Gastrocnemius medialis (tissue), 4 donors: ENCODE data around the gene PAGR1.

Experiments used
- CTCF ChIP-seq, 5 experiments: fragments of 450-650 bp in 3 of 5; fragments of 200-600 bp in 2 of 5; sonication (generic) in 2 of 5; IDR thresholded peaks in 4 of 5; conservative IDR thresholded peaks in 1 of 5; 1 replicate in 4 of 5; 2 replicates in 1 of 5; pipeline ENCODE4 v1.5.1; 2016 to 2019; ENCODE audit warnings: antibody characterized with exemption in 5 of 5, mild to moderate bottlenecking in 3 of 5, moderate library complexity in 3 of 5
- POLR2A ChIP-seq, 2 donors: fragments of 450-650 bp; IDR thresholded peaks; one replicate each; pipeline ENCODE4 v1.6.1; 2017; ENCODE audit warnings: antibody characterized with exemption in 2 of 2, mild to moderate bottlenecking in 2 of 2, moderate library complexity in 2 of 2

- TF ChIP-seq CTCF (IDR thresholded peaks at IDR 0.05 in 4 of 5, conservative IDR thresholded peaks at IDR 0.05 in 1 of 5) = no peak
- TF ChIP-seq POLR2A (IDR thresholded peaks at IDR 0.05) = no peak
These were observed 48.9 kb upstream of the PAGR1 start for GRCh38 chr16:29767062-29767461.
